Measurements from ENCODE around the gene FMOD. TPM values are rescaled to one million over a fixed set of nuclear protein-coding genes. Genes with fewer than 3 reads are reported as not detected.

The FMOD gene
- total RNA-seq, 1 donor from 2014 or later, result 0.26 TPM

- H3K27me3 ChIP-seq (ENCODE audit: control insufficient read depth, insufficient read depth, low read length), result peaks cover 2% of the 10 kb centered on the region
- FAIRE-seq, result no peak
- no peak for TF ChIP-seq CTCF (IDR thresholded peaks at IDR 0.05; ENCODE audit: insufficient read depth, low read length, severe bottlenecking)
Measured at GRCh38 chr1:203346060-203346768, 4.7 kb downstream of the FMOD start.

GRCh38 chr1:203343956-203344754 is 6.8 kb downstream of the FMOD start:
- Histone ChIP-seq H3K27me3 (ENCODE audit: control insufficient read depth, insufficient read depth, low read length) (peaks cover 2% of the 10 kb centered on the region), H3K4me3 (ENCODE audit: low read depth, low read length) (no peak overlapping the region), H3K36me3 (ENCODE audit: control insufficient read depth, insufficient read depth, low read length) (no peaks in the 10 kb centered on the region)
- no peak for TF ChIP-seq CTCF (IDR thresholded peaks at IDR 0.05; ENCODE audit: insufficient read depth, low read length, severe bottlenecking)
- FAIRE-seq, result no peak
- no peak for DNase-seq (ENCODE audit: low read depth)

More at GRCh38 chr1:203346060-203346768, 4.7 kb downstream of the FMOD start:
- H3K4me3 ChIP-seq (ENCODE audit: low read depth, low read length), result no peak overlapping the region
- no peak for DNase-seq (ENCODE audit: low read depth)
- H3K36me3 ChIP-seq (ENCODE audit: control insufficient read depth, insufficient read depth, low read length), result no peaks in the 10 kb centered on the region

GRCh38 chr1:203342192-203342940 is 8.6 kb downstream of the FMOD start:
- Histone ChIP-seq H3K4me3 (ENCODE audit: low read depth, low read length) (no peak overlapping the region), H3K27me3 (ENCODE audit: control insufficient read depth, insufficient read depth, low read length) (peaks cover 2% of the 10 kb centered on the region), H3K36me3 (ENCODE audit: control insufficient read depth, insufficient read depth, low read length) (no peaks in the 10 kb centered on the region)
- DNase-seq (ENCODE audit: low read depth), result peak; percentile 35
- peak; percentile 90 for TF ChIP-seq CTCF (IDR thresholded peaks at IDR 0.05; ENCODE audit: insufficient read depth, low read length, severe bottlenecking)
- no peak for FAIRE-seq

- DNase-seq (ENCODE audit: low read depth) (peak; percentile 78), FAIRE-seq (no peak)
- H3K4me3 ChIP-seq (ENCODE audit: low read depth, low read length), result no peak overlapping the region
- peak; percentile 85 for TF ChIP-seq CTCF (IDR thresholded peaks at IDR 0.05; ENCODE audit: insufficient read depth, low read length, severe bottlenecking)
- H3K36me3 ChIP-seq (ENCODE audit: control insufficient read depth, insufficient read depth, low read length), result no peaks in the 10 kb centered on the region
- H3K27me3 ChIP-seq (ENCODE audit: control insufficient read depth, insufficient read depth, low read length), result peaks cover 2% of the 10 kb centered on the region
Measured at GRCh38 chr1:203340112-203340790, 10.7 kb downstream of the FMOD start.

- no peak for FAIRE-seq
- peak; percentile 67 for DNase-seq (ENCODE audit: low read depth)
- Histone ChIP-seq H3K27me3 (ENCODE audit: control insufficient read depth, insufficient read depth, low read length) (no peaks in the 10 kb centered on the region), H3K36me3 (ENCODE audit: control insufficient read depth, insufficient read depth, low read length) (no peaks in the 10 kb centered on the region), H3K4me3 (ENCODE audit: low read depth, low read length) (no peak overlapping the region)
- TF ChIP-seq CTCF (IDR thresholded peaks at IDR 0.05; ENCODE audit: insufficient read depth, low read length, severe bottlenecking), result peak; percentile 91
Measured at GRCh38 chr1:203338335-203339036, 12.4 kb downstream of the FMOD start.

Data from bronchial epithelial cell (primary cell).